ENCODE results near the gene ADGRD2. TPM values are rescaled to one million over a fixed set of nuclear protein-coding genes. Genes with fewer than 3 reads are reported as not detected.
A peak's percentile ranks its signal among the peaks of the same experiment; 100 is the strongest.

ADGRD2 gene
- total and polyA plus RNA-seq, 9 of the 15 experiments (the other 6 are each of a cell fraction or from before 2014, with no cell fraction given), result not detected

DNA sequence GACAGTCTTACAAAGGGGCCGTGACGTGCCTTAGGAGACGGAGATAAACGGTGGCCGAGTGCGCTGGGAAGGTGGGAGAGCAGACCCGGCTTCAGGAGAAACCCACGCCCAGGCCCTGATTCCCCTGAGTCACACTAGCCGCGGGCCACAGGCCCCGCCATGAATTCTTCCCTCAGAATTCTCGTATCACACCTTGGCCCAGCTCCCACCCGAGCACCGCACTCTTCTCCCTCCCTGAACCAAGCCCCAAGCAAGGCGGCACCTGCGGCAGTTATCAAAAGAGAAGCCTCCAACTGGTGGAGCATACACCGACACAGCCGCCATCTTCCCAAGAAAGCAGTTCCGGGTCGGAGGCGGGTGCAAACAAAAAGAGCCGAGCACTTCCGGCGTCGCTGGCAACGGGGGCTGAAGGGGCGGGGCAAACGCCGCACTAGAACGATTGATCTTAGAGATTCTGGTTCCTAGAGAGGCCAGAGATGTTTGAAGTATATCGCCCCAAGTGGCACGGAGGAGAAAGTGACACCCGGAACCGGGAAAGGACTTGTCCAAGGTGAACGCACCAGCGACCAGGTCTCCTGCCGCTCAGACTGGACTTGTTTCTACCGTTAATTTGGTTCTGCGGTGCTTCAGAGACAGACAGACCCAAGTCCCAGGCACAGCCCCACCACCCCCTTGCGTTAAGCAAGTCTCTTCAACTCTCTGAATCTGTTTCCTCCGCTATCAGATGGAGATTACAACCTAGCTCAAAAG lies 35.0 kb upstream of the ADGRD2 start, which contains the start of gene PSMB7 (continued):
- TF ChIP-seq ZNF407 (IDR thresholded peaks at IDR 0.05; ENCODE audit: low read depth) (no peak), NCOR1 (IDR thresholded peaks at IDR 0.05) (peak; percentile 43; the same call in 1 of the 2 replicates), PML (IDR thresholded peaks at IDR 0.05; ENCODE audit: low read length) (peak; percentile 65; the same call in 1 of the 2 replicates), MCM5 (IDR thresholded peaks at IDR 0.05; ENCODE audit: low read depth) (no peak), MEF2D (tag; conservative IDR thresholded peaks at IDR 0.05; ENCODE audit: low read depth) (no peak), TAF1 (IDR thresholded peaks at IDR 0.05; ENCODE audit: control insufficient read depth, extremely low read depth, insufficient read depth, low read length, severe bottlenecking) (peak; percentile 97), GTF2F1 (IDR thresholded peaks at IDR 0.05; ENCODE audit: low read depth, low read length) (no peak), NCOA4 (IDR thresholded peaks at IDR 0.05; ENCODE audit: partially characterized antibody) (no peak), ZNF76 (CRISPR knock-in tag; IDR thresholded peaks at IDR 0.05; ENCODE audit: borderline replicate concordance) (no peak), HMBOX1 (IDR thresholded peaks at IDR 0.05) (no peak), ZNF668 (CRISPR knock-in tag; IDR thresholded peaks at IDR 0.05) (no peak), RNF219 (CRISPR knock-in tag; IDR thresholded peaks at IDR 0.05) (no peak), YY1 (IDR thresholded peaks at IDR 0.05; ENCODE audit: borderline replicate concordance in 1 of 3, control insufficient read depth in 1 of 3, extremely low read depth in 1 of 3, insufficient read depth in 3 of 3, insufficient read length in 1 of 3, insufficient replicate concordance in 2 of 3, low read depth in 1 of 3, low read length in 2 of 3) (peak; percentile 67 to 96 (median 94)), NFRKB (IDR thresholded peaks at IDR 0.05; ENCODE audit: low read depth) (peak; percentile 77)

Measured in K562 (cell line).